ENCODE measurements around the gene FAM193B.

The FAM193B gene

GRCh38 chr5:177519463-177520235 lies 34.7 kb downstream of the FAM193B start:
- TF ChIP-seq, protein P1, sequence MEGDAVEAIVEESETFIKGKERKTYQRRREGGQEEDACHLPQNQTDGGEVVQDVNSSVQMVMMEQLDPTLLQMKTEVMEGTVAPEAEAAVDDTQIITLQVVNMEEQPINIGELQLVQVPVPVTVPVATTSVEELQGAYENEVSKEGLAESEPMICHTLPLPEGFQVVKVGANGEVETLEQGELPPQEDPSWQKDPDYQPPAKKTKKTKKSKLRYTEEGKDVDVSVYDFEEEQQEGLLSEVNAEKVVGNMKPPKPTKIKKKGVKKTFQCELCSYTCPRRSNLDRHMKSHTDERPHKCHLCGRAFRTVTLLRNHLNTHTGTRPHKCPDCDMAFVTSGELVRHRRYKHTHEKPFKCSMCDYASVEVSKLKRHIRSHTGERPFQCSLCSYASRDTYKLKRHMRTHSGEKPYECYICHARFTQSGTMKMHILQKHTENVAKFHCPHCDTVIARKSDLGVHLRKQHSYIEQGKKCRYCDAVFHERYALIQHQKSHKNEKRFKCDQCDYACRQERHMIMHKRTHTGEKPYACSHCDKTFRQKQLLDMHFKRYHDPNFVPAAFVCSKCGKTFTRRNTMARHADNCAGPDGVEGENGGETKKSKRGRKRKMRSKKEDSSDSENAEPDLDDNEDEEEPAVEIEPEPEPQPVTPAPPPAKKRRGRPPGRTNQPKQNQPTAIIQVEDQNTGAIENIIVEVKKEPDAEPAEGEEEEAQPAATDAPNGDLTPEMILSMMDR (IDR thresholded peaks at IDR 0.05; ENCODE audit: low read depth, low read length) = no peak
- DNase-seq (ENCODE audit: low read depth, low spot score) = no peak
- no peak overlapping the region for H3K4me3 ChIP-seq (ENCODE audit: low read depth, low read length)
- in situ Hi-C loops (cut with HindIII; ENCODE audit: low sequenced_read_pairs) = no loop called here

DNA sequence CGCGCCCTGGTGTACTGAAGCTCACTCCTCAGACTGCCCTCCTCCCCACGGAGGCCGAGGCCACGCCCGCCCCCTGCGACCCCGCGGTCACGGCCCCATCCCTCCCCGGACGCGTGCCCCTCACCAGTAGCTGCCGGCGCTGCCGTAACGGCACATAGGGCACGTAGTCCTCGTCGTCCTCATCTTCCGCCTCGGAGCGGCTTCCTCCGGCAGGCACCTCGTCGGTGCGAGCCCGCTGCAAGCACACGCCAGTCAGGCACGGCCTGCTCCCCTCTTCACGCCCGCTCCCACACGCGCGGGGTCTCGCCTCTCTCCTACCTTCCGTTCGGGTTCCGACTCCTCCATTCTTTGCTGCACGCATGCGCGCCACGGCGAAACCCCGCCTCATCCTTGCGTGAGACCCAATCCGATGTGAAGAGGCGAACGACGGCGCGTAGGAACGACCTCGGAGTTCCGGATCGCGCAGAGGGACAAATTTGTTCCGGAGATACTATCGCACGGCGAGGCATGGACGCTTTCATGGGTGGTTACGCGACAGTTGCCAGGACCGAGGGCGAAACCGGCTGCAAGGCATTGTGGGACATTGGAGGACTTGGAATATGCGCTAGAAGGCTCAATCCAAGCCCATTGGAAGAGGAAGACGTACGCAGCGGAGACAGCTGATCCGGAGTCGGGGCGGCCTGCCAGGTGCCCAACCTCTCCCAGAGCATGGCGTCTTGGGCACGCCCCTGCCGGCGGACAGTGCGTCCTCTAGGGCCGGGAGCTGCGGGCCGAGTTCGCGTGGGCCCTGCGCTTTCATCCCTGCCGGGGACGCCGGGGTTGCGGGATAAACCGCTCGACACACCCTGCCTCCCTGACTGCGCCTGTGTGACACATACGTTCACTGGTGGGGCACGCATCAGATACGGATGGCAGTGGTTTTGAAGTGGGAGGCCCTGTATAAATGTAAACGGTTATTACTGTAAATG lies 37.5 kb downstream of the FAM193B start, which contains the start of gene DDX41:
TSS of gene DDX41 (minus strand) at position 361 of the 968 bp plus-strand sequence. CDS start at position 345, 16 bp downstream.
- peak; percentile 99 for DNase-seq (ENCODE audit: low read depth, low spot score)
- TF ChIP-seq, protein P1 (IDR thresholded peaks at IDR 0.05; ENCODE audit: low read depth, low read length) = no peak
- in situ Hi-C loops (cut with HindIII; ENCODE audit: low sequenced_read_pairs) = no loop called here

GRCh38 chr5:177515580-177515979 lies 38.8 kb downstream of the FAM193B start:
- DNase-seq (ENCODE audit: low read depth, low spot score) = no peak
- peak overlapping the region; percentile 88 for H3K4me3 ChIP-seq (ENCODE audit: low read depth, low read length)
- TF ChIP-seq, protein P1 (IDR thresholded peaks at IDR 0.05; ENCODE audit: low read depth, low read length) = no peak
- in situ Hi-C loops (cut with HindIII; ENCODE audit: low sequenced_read_pairs) = no loop called here

More for the DNA sequence above, 37.5 kb downstream of the FAM193B start, which contains the start of gene DDX41:
- peak within 1 kb of the TSS; percentile 88 for H3K4me3 ChIP-seq (ENCODE audit: low read depth, low read length)

- in situ Hi-C loops (cut with HindIII; ENCODE audit: low sequenced_read_pairs) = no loop called here
- no peak overlapping the region for H3K4me3 ChIP-seq (ENCODE audit: low read depth, low read length)
- no peak for DNase-seq (ENCODE audit: low read depth, low spot score)
- TF ChIP-seq, protein P1 (IDR thresholded peaks at IDR 0.05; ENCODE audit: low read depth, low read length) = no peak
These were observed 39.8 kb downstream of the FAM193B start for GRCh38 chr5:177514541-177514940.

DNA sequence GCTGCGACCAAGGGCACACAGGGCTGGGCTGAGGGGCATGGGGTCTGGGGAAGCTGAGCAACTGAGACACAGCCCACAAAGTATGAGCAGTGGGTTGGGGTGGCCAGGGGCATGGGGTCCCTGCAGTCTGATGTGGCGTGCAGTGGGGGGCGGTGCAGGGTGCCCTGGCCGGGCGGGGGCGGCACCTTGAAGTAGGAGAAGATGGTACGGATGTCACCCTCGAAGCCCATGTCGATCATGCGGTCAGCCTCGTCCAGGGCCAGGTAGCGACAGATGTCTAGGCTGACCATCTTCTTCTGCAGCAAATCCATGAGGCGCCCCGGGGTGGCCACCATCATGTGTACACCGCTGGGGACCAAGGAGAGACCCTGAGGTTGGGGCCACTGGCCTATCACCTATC lies 40.9 kb downstream of the FAM193B start:
- in situ Hi-C loops (cut with HindIII; ENCODE audit: low sequenced_read_pairs) = no loop called here
- no peak for DNase-seq (ENCODE audit: low read depth, low spot score)
- TF ChIP-seq, protein P1 (IDR thresholded peaks at IDR 0.05; ENCODE audit: low read depth, low read length) = no peak
- no peak overlapping the region for H3K4me3 ChIP-seq (ENCODE audit: low read depth, low read length)

- no peak overlapping the region for H3K4me3 ChIP-seq (ENCODE audit: low read depth, low read length)
- no peak for DNase-seq (ENCODE audit: low read depth, low spot score)
- TF ChIP-seq, protein P1 (IDR thresholded peaks at IDR 0.05; ENCODE audit: low read depth, low read length) = no peak
- in situ Hi-C loops (cut with HindIII; ENCODE audit: low sequenced_read_pairs) = no loop called here
These were observed 41.5 kb downstream of the FAM193B start for GRCh38 chr5:177512736-177513380.

Data from astrocyte of the spinal cord (primary cell).